ENCODE results near the gene C2CD2L. TPM values are rescaled to one million over a fixed set of nuclear protein-coding genes. Genes with fewer than 3 reads are reported as not detected.
"Not testable (repeated sequence)": the region's sequence is repeated elsewhere in the genome, so short reads cannot be mapped to it uniquely, and the experiment has no call there.

C2CD2L gene
- polyA plus RNA-seq (ENCODE audit: insufficient read length in 4 of 4): 10 to 100 TPM; 10.3 to 15.6 (median 11.3) TPM

DNA sequence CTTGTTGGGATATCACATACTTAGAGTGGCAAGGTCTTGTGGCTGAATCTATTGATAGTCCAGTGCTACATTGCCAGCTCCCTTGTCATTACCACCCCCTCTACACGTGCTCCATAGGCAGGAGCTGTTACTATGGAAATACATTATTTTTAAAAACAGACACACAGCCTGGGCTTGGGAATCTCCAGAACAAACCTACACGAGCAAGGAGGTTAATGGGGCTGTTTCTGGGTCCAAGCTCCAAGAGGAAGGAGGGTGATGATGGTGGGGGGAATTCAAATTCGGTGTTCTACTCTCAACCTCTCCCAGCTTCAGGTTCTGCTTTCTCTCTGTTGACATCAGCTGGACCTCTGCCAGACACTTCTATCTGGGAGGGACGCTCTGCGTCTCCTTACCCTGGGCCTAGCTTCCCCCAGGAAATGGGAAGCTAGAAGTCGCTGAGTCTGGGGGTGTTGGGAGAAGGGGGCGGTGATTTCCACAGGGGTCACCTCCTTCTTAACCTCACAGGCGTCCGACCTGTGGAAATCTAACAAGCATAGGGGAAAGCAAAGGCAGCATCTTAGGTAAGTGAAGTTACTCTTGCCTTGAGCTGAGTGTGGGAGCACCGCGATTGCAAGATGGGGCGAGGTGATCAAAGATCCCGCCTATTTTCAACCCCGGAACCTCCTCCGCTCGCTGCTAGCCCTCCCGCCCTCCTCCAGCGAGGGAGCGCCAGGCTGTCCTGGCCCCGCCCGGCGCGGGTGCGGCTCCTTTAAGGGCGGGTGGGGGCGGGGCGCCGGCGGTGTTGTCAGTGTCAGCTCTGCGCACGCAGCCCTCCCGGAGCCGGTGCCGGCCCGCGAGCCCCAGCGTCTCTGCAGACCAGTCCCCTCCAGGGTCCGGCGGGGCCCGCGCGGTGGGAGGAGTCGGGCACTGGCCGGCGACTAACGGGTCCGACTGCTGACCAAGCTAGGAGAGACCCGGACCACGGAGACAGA, at the start of gene C2CD2L:
Gene C2CD2L (plus strand): TSS at position 781 of the 974 bp plus-strand sequence. CDS start 398 bp downstream, outside the sequence.
- DNase-seq (ENCODE audit: low read depth in 4 of 4, low spot score in 3 of 4): peak in 2 of 4 donors; percentile 66 to 75

- not testable (repeated sequence) for DNase-seq (ENCODE audit: low read depth in 4 of 4, low spot score in 3 of 4)
These were observed 48.0 kb upstream of the C2CD2L start for GRCh38 chr11:119059128-119059527.

DNA sequence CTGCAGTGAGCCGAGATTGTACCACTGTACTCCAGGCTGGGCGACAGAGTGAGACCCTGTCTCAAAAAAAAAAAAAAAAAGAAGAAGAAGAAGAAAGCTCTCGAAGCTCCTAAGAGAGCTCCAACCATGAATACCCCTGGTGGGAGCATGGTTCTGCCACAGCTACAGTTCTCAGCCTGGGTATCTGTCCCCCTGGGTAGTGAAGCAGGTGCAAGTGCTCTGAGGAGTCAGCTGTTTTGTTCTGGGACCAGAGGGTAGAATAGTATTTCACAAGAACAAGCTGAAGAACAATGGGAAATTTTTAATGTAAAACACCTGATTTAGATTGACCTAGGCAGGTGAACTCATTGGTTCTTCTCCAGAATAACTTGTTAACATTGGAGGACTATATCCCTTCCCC, 45.9 kb upstream of the C2CD2L start:
- no peak for DNase-seq (ENCODE audit: low read depth in 4 of 4, low spot score in 3 of 4)

GRCh38 chr11:119062779-119063178, 44.4 kb upstream of the C2CD2L start:
- no peak for DNase-seq (ENCODE audit: low read depth in 4 of 4, low spot score in 3 of 4)

DNA sequence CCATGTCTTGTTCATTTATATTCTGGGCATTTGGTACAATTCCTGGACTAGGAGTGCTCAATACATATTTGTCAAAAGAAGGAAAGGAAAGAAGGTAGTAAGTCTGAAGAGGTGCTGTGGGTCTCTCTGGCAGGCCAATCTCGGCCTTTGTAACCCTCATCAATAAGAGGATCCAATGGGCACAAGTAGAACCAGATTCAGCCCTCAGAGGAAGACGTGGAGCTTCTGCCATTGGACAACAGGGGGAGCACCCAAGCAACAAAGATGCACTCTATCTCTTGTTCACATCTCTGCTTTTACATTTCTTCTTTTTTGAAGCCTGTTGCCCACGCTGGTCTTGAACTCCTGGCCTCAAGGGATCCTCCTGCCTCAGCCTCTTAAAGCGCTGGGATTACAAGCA, 41.8 kb upstream of the C2CD2L start:
- DNase-seq (ENCODE audit: low read depth in 4 of 4, low spot score in 3 of 4): no peak

DNA sequence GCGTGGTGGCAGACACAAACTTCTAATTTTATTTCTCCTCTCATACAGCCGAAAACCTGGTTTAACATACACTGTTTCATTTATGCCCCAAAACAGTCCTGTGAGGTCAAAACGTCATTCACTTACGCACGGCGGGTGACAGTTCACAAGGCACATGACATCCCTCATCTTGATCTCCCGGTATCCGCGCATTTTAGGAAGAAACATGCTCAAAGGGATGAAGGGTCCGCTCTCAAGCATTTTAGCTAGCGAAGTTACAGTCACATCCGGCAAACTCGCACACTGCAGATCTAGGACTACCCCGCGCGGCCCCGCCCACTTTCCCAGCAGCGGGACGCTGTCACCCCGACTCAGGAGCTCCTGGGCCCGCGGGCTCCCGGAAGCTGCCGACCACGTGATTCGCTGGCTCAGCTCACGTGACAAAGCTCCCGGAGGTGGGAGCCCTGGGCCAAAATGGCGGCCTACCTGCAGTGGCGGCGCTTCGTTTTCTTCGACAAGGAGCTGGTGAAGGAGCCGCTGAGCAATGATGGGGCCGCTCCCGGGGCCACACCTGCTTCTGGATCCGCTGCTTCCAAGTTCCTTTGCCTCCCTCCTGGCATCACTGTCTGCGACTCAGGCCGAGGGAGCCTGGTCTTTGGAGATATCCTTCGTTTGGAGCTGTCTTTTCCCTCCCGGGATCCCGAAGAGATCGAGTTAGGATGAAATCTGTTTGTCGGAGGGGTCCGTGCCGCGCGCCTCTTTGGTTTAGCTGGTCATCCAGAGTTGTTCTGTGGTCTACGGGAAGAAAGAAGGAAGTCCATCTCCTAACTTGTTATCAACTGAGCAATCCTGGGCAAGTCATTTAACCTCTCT, 39.5 kb upstream of the C2CD2L start, which contains the start of gene VPS11:
Gene VPS11 (plus strand): TSS at position 448 of the 852 bp plus-strand sequence. CDS start 6 bp downstream, at position 454.
- peak; percentile 81 to 94 (median 84) for DNase-seq (ENCODE audit: low read depth in 4 of 4, low spot score in 3 of 4)

DNA sequence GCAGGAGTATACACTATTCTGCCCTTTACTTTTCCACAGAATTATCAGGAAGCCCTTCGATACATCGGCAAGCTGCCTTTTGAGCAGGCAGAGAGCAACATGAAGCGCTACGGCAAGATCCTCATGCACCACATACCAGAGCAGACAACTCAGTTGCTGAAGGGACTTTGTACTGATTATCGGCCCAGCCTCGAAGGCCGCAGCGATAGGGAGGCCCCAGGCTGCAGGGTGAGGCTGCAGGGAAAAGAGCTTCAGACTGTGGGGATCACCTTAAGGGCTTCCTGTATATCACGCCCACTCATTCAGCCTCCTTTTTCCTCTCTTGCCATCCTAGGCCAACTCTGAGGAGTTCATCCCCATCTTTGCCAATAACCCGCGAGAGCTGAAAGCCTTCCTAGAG, 29.3 kb upstream of the C2CD2L start:
- no peak for DNase-seq (ENCODE audit: low read depth in 4 of 4, low spot score in 3 of 4)

- no peak for DNase-seq (ENCODE audit: low read depth in 4 of 4, low spot score in 3 of 4)
These were observed 28.3 kb upstream of the C2CD2L start for GRCh38 chr11:119078675-119079420.

DNA sequence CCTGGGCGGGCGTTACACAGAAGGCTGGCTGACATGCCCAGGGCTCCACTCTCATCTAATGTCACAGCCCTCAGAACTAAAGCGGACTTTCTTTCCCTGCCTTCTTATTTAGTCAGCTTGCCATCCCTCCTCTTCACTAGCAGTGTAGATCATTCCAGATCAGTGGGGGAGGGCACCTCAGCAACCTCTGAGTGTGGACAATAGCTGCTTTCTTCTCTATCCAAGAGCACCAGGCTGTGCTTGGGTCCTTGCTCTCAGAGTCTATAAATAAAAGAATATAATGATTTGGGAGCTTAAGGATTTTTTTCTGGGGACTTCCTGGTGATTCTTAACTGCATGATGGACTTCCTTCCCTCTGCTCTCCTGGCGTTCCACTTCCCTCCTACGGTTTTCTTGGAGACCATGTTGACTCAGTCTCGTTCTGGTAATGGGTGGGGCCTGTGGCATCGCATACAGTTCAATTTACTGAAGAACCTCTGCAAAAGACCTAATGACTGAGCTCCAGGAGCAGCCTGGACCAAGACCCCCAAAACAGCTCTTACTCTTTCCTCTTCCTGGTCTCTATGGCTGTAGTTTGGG, 25.4 kb upstream of the C2CD2L start:
- DNase-seq (ENCODE audit: low read depth in 4 of 4, low spot score in 3 of 4): no peak

- peak; percentile 88 to 95 (median 92) for DNase-seq (ENCODE audit: low read depth in 4 of 4, low spot score in 3 of 4)
These were observed 22.3 kb upstream of the C2CD2L start, which contains the start of gene HMBS for GRCh38 chr11:119084663-119085436. TSS of gene HMBS (plus strand) at chr11:119084881. CDS start at chr11:119085034, 153 bp downstream.

DNA sequence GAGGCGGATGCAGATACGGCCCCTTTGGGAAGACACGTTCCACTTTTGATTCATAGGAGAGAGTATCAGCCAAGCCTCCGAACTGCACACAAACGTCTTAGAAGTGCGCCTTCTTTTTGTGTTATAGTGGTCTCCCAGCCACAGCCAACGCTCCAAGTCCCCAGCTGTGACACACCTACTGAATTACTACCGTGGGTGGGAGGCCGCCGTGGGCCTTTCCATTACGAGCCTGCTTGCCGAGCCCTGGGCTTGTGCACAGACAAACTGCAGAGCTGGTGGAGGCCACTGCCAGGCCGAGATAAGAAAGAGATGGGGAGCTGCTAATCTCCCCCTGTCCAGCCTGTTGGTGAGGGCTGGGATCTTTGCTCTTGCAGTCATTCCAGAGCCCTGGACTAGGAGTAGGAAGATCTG, 21.7 kb upstream of the C2CD2L start:
- no peak for DNase-seq (ENCODE audit: low read depth in 4 of 4, low spot score in 3 of 4)

DNA sequence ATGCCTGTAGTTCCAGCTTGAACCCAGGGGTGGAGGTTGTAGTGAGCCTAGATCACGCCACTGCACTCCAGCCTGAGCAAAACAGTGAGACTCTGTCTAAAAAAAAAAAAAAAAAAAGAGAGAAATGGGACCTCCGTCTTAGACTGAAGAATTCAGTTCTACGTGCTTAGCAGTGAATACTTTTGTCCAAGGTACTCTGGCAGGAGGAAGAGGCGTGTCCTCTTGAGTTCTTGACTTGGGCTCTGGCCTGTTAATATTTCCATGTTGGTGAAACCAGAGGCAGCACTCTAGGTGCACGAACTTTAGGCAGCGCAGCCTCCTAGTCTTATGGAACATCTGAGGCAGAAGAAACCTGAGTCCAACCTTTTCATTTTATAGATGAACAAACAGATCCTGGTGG, 20.0 kb upstream of the C2CD2L start:
- no peak for DNase-seq (ENCODE audit: low read depth in 4 of 4, low spot score in 3 of 4)

- no peak for DNase-seq (ENCODE audit: low read depth in 4 of 4, low spot score in 3 of 4)
These were observed 19.4 kb upstream of the C2CD2L start for GRCh38 chr11:119087747-119088241.

GRCh38 chr11:119088406-119088805, 18.7 kb upstream of the C2CD2L start:
- DNase-seq (ENCODE audit: low read depth in 4 of 4, low spot score in 3 of 4): no peak

DNA sequence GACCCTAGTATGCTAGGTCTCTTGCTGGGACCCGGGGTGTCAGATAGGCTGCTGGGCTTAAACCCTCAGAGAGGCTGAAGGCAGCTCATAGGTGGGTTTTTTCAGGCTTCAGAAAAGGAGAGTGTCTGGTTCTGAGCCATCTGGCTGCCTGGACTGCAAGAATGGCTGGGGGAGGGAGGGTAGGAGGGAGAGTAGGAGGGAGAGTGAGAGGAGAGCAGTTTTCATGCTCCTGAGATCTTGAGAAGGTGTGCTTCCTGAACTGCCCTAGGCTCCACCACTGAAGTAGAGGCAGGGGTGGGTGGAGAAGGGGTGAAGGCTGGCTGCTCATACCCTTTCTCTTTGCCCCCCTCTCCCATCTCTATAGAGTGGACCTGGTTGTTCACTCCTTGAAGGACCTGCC, 17.8 kb upstream of the C2CD2L start:
- no peak for DNase-seq (ENCODE audit: low read depth in 4 of 4, low spot score in 3 of 4)

- DNase-seq (ENCODE audit: low read depth in 4 of 4, low spot score in 3 of 4): no peak
These were observed 16.0 kb upstream of the C2CD2L start for GRCh38 chr11:119091178-119091577.

DNA sequence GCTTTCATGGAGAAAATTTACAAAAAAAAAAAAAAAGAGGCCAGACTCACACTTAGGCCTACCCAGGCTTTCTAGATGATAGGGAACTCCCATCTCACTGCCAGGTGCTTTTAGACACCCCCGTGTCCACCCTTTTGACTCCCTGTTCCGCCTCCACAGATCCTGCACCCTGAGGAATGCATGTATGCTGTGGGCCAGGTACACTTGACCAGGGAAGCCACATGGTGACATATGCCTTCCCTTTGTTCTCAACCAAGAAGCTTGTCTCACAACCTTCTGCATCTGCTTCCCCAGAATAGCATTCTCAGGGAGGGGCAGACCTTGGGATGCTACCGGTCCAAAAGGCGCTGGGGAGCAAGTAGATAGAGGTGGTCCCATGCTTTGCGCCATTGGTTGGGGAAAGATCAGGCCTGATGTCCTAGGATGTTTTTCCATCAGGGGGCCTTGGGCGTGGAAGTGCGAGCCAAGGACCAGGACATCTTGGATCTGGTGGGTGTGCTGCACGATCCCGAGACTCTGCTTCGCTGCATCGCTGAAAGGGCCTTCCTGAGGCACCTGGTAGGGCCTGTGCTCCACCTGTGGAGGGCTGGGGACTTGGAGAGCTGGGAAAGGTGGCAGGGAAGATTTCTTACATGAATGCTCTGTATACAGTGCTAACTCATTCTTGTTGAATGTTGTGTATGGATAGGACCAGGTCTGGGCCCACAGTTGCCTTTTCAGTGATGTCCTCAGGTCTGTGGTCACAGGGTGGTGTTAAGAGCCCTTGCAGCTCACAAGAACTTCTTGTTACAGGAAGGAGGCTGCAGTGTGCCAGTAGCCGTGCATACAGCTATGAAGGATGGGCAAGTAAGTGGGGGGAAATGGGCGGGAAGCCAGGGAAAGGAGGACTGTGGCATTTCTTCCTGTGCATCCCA, 14.9 kb upstream of the C2CD2L start:
- DNase-seq (ENCODE audit: low read depth in 4 of 4, low spot score in 3 of 4): no peak
